KG1 (cell line): ENCODE results near the gene CACNA2D4.

ENCODE experiments used
- DNase-seq: peaks from one replicate; lab custom pipeline; 2025; lab: John Stamatoyannopoulos, UW

Gene CACNA2D4

GRCh38 chr12:1844661-1845409 lies 73.6 kb downstream of the CACNA2D4 start:
- DNase-seq: no peak

GRCh38 chr12:1844223-1844622 lies 74.2 kb downstream of the CACNA2D4 start:
- no peak for DNase-seq

- no peak for DNase-seq
Observed at GRCh38 chr12:1843641-1844005, 74.8 kb downstream of the CACNA2D4 start.

- no peak for DNase-seq
Observed at GRCh38 chr12:1842905-1843640, 75.4 kb downstream of the CACNA2D4 start.

- no peak for DNase-seq
Observed at GRCh38 chr12:1842183-1842904, 76.1 kb downstream of the CACNA2D4 start.

- DNase-seq: no peak
Observed at GRCh38 chr12:1841586-1842182, 76.8 kb downstream of the CACNA2D4 start.

- no peak for DNase-seq
Observed at GRCh38 chr12:1840981-1841425, 77.4 kb downstream of the CACNA2D4 start.

- DNase-seq: no peak
Observed at GRCh38 chr12:1839956-1840951, 78.2 kb downstream of the CACNA2D4 start.

GRCh38 chr12:1839464-1839863 lies 79.0 kb downstream of the CACNA2D4 start:
- DNase-seq: no peak

GRCh38 chr12:1838994-1839365 lies 79.5 kb downstream of the CACNA2D4 start:
- no peak for DNase-seq

GRCh38 chr12:1838205-1838993 lies 80.1 kb downstream of the CACNA2D4 start:
- no peak for DNase-seq

- no peak for DNase-seq
Observed at GRCh38 chr12:1837541-1838204, 80.8 kb downstream of the CACNA2D4 start.

GRCh38 chr12:1836854-1837421 lies 81.5 kb downstream of the CACNA2D4 start:
- no peak for DNase-seq

- no peak for DNase-seq
Observed at GRCh38 chr12:1836241-1836803, 82.1 kb downstream of the CACNA2D4 start.

- no peak for DNase-seq
Observed at GRCh38 chr12:1835211-1836131, 83.0 kb downstream of the CACNA2D4 start.

GRCh38 chr12:1834186-1834925 lies 84.1 kb downstream of the CACNA2D4 start:
- DNase-seq: no peak

GRCh38 chr12:1833596-1834028 lies 84.8 kb downstream of the CACNA2D4 start:
- DNase-seq: no peak
